Uterus (tissue), 2 donors: ENCODE measurements around the gene RPS14.

Experiments
- POLR2A ChIP-seq, 2 donors: fragments of 450-650 bp; IDR thresholded peaks; one replicate each; pipeline ENCODE4 v1.6.1; 2016; ENCODE audit warnings: antibody characterized with exemption in 2 of 2, mild to moderate bottlenecking in 1 of 2, moderate library complexity in 1 of 2
- TF ChIP-seq, protein P1 (sequence below), 4 experiments: fragments of 200-600 bp in 2 of 4; fragments of 450-650 bp in 2 of 4; sonication (generic) in 2 of 4; IDR thresholded peaks; one replicate each; pipeline ENCODE4 v1.5.1; 2016 to 2019; ENCODE audit warnings: antibody characterized with exemption in 4 of 4, mild to moderate bottlenecking in 2 of 4, moderate library complexity in 1 of 4

DNA sequence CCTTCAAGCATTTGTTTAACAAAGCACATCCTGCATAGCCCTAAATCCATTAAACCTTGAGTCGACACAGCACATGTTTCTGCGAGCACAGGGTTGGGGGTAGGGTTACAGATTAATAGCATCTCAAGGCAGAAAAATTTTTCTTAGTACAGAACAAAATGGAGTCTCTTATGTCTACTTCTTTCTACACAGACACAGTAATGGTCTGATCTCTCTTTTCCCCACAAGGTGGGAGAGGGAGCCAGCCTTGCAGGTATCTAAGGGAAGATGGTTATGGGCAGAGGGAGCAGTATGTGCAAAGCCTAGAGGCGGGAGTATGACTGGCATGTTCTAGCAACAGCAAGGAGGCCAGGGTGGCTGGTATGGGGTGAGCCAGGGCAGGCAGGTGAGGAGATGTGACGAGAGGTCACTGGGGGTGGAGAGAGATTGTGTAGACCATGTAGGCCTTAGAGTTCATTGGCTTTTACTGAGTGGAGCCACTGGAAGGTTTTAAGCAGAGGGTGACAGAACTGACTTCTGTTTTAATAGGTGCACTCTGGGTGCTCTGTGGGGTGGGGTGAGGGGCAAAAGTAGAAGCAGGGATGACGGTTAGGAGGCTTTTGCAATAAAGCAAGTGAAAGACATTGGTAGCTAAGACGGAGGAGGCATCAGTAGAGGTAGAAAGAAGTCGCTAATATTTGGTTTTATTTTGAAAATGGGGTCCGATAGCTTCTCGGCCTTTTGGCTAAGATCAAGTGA, 5.1 kb upstream of the RPS14 start:
- TF ChIP-seq POLR2A (IDR thresholded peaks at IDR 0.05), result no peak
- TF ChIP-seq, protein P1, sequence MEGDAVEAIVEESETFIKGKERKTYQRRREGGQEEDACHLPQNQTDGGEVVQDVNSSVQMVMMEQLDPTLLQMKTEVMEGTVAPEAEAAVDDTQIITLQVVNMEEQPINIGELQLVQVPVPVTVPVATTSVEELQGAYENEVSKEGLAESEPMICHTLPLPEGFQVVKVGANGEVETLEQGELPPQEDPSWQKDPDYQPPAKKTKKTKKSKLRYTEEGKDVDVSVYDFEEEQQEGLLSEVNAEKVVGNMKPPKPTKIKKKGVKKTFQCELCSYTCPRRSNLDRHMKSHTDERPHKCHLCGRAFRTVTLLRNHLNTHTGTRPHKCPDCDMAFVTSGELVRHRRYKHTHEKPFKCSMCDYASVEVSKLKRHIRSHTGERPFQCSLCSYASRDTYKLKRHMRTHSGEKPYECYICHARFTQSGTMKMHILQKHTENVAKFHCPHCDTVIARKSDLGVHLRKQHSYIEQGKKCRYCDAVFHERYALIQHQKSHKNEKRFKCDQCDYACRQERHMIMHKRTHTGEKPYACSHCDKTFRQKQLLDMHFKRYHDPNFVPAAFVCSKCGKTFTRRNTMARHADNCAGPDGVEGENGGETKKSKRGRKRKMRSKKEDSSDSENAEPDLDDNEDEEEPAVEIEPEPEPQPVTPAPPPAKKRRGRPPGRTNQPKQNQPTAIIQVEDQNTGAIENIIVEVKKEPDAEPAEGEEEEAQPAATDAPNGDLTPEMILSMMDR (IDR thresholded peaks at IDR 0.05), result no peak
